Heart right ventricle (tissue), 16 donors: ENCODE data around the gene DCAF15. TPM values are rescaled to one million over a fixed set of nuclear protein-coding genes. Genes with fewer than 3 reads are reported as not detected.

Experiments
- ATAC-seq, 8 donors: fragments of 200-7000 bp; cut with Tn5 transposase; one replicate each; pipeline ENCODE4 v1.9.1; 2020; ENCODE audit warnings: mild to moderate bottlenecking in 8 of 8, moderate library complexity in 8 of 8, moderate number of reproducible peaks in 1 of 8
- DNase-seq, 2 donors: peaks; one replicate each; pipeline ENCODE4 v3.0.0-alpha.2; 2020
- H3K27ac ChIP-seq, 10 donors: fragments of 200-600 bp; sonication (generic) in 2 of 10; one replicate each; pipeline versions ENCODE4 v1.5.0 to v1.8.0; 2020 to 2022; ENCODE audit warnings: mild to moderate bottlenecking in 3 of 10
- H3K27me3 ChIP-seq, 7 donors: fragments of 200-600 bp; one replicate each; pipeline ENCODE4 v1.8.0; 2021 to 2022; ENCODE audit warnings: mild to moderate bottlenecking in 2 of 7
- H3K36me3 ChIP-seq, 9 donors: fragments of 200-600 bp; sonication (generic) in 1 of 9; one replicate each; pipeline versions ENCODE4 v1.5.0 to v1.8.0; 2020 to 2022; ENCODE audit warnings: mild to moderate bottlenecking in 2 of 9
- H3K4me1 ChIP-seq, 9 donors: fragments of 200-600 bp; sonication (generic) in 1 of 9; one replicate each; pipeline versions ENCODE4 v1.5.0 to v1.8.0; 2020 to 2022; ENCODE audit warnings: mild to moderate bottlenecking in 4 of 9
- H3K4me3 ChIP-seq, 10 donors: fragments of 200-600 bp; sonication (generic) in 2 of 10; one replicate each; pipeline versions ENCODE4 v1.5.0 to v1.8.0; 2020 to 2022; ENCODE audit warnings: mild to moderate bottlenecking in 7 of 10, moderate library complexity in 2 of 10
- H3K9me3 ChIP-seq, 11 donors: fragments of 200-600 bp in 10 of 11; sonication (generic) in 2 of 11; one replicate each; pipeline versions ENCODE4 v1.5.0 to v1.8.0; 2013 to 2022; ENCODE audit warnings: mild to moderate bottlenecking in 2 of 11, control low read depth in 1 of 11, moderate library complexity in 1 of 11
- CTCF ChIP-seq, 9 donors: fragments of 200-600 bp; sonication (generic) in 2 of 9; IDR thresholded peaks; one replicate each; pipeline versions ENCODE4 v1.5.0 to v1.8.0; 2021 to 2022; ENCODE audit warnings: antibody characterized with exemption in 9 of 9, mild to moderate bottlenecking in 5 of 9, moderate library complexity in 1 of 9
- WGBS, 2 donors: extraction: QIAGEN DNeasy Blood & Tissue Kit; methylation state at CpG; one replicate each; pipeline ENCODE4 v1.1.7; 2013; ENCODE audit warnings: inconsistent platforms in 1 of 2; 5-methylcytosine and 5-hydroxymethylcytosine counted together
- intact Hi-C, 10 donors: fragments of 100-400 bp; cut with DNase I; formaldehyde crosslinking; loops; one replicate each; pipeline versions ENCODE4 v1.11.1 to v1.14.2; 2022
- polyA plus RNA-seq, 2 donors: library from polyadenylated mRNA; stranded (reverse); fragments of 200-250 nt; gene quantifications; one replicate each; pipeline ENCODE4 v1.2.3, GENCODE V29; 2013
- total RNA-seq, 10 donors: library from RNA; stranded (reverse); fragmentation: NEBNext Ultra II Directional in 3 of 10; extraction: Animal tissue kit (Norgen Biotek cat#: 25700) in 3 of 10; gene quantifications; one replicate each; pipeline versions ENCODE4 v1.2.1 to v1.2.4, GENCODE V29; 2021 to 2023
- donor health status: Arrhythmogenic right ventricular cardiomyopathy.
- donor health status: ischemic (EF 13 %, LVEDD 7.1; RV severe dilation, severe dysfunction).
- donor health status: healthy with polysubstance abuse.
- donor health status: DM: no; HTN: yes; CAD: no.
- donor health status: DM: no; HTN: no; CAD: no.
- donor health status: ischemic (EF 25% LVEDD 6.9; RV normal size, moderate dysfunction).
- donor health status: ischemic (EF 25% LVEDD 5.7; RV mildly dilated, moderate dysfunction).
- donor health status: healthy.
- donor health status: DM: yes; HTN: yes; CAD: no.
- donor health status: Ischemic cardiomyopathy.
- donor health status: ischemic (EF 35%, LVEDD 5.7; RV mildly dilated, moderate dysfunction).
- donor health status: nonischemic (EF 11% LVEDD 7.7; RV severe dilation, severe dysfunction).
- donor health status: DM: yes; HTN: yes; CAD: no.
- donor health status: PGD.
- donor health status: ischemic (EF 29% LVEDD 5.4; RV normal size, mild dysfunction).
- donor health status: nonischemic (EF 23%, LVEDD 6.1; RV moderate dilation, normal function).

Gene DCAF15
- total and polyA plus RNA-seq, 12 donors: 15.5 to 50.0 (median 18.4) TPM

- peaks cover 0 to 18% (median 6%) of the 10 kb centered on the region in 9 donors for H3K4me1 ChIP-seq
- peaks cover 0 to 3% (median 0%) of the 10 kb centered on the region in 11 donors for H3K9me3 ChIP-seq
- 80 to 94% methylated on average over 4 of the region's 4 CpGs for WGBS, 2 donors
- no peaks in the 10 kb centered on the region for H3K27me3 ChIP-seq
- intact Hi-C loops: no loop called here
- H3K4me3 ChIP-seq: no peak overlapping the region
- DNase-seq: no peak
- TF ChIP-seq CTCF (IDR thresholded peaks at IDR 0.05): no peak
- H3K27ac ChIP-seq: peak overlapping the region in 9 of 10 donors; percentile 54 to 89 (median 71)
- no peak for ATAC-seq
- H3K36me3 ChIP-seq: peaks cover 1 to 89% (median 26%) of the 10 kb centered on the region in 9 donors
These were observed 26.3 kb upstream of the DCAF15 start for GRCh38 chr19:13926010-13926409.

GRCh38 chr19:13926715-13927114 lies 25.6 kb upstream of the DCAF15 start:
- Histone ChIP-seq H3K36me3 (peaks cover 0 to 89% (median 19%) of the 10 kb centered on the region in 9 donors), H3K4me3 (peak overlapping the region in 3 of 10 donors; percentile 1 to 28 (median 8)), H3K27ac (peak overlapping the region in 9 of 10 donors; percentile 54 to 89 (median 71)), H3K9me3 (no peaks in the 10 kb centered on the region), H3K4me1 (peaks cover 0 to 18% (median 6%) of the 10 kb centered on the region in 9 donors), H3K27me3 (no peaks in the 10 kb centered on the region)
- intact Hi-C loops: no loop called here
- 75 to 85% methylated on average over 8 of the region's 8 CpGs for WGBS, 2 donors
- no peak for TF ChIP-seq CTCF (IDR thresholded peaks at IDR 0.05)
- ATAC-seq: peak in 6 of 8 donors; percentile 27 to 81 (median 62)
- peak in 1 of 2 donors; percentile 31 for DNase-seq

GRCh38 chr19:13929340-13929739 lies 23.0 kb upstream of the DCAF15 start:
- Histone ChIP-seq H3K4me1 (peaks cover 0 to 18% (median 6%) of the 10 kb centered on the region in 9 donors), H3K9me3 (no peaks in the 10 kb centered on the region), H3K36me3 (peaks cover 0 to 64% (median 13%) of the 10 kb centered on the region in 9 donors), H3K27ac (no peak overlapping the region), H3K27me3 (no peaks in the 10 kb centered on the region), H3K4me3 (no peak overlapping the region)
- no peak for ATAC-seq
- intact Hi-C loops: no loop called here
- DNase-seq: no peak
- 81 to 85% methylated on average over 12 of the region's 12 CpGs for WGBS, 2 donors
- TF ChIP-seq CTCF (IDR thresholded peaks at IDR 0.05): no peak

GRCh38 chr19:13929956-13930355 lies 22.4 kb upstream of the DCAF15 start:
- H3K4me3 ChIP-seq: no peak overlapping the region
- peaks cover 0 to 4% (median 0%) of the 10 kb centered on the region in 7 donors for H3K27me3 ChIP-seq
- no peak for ATAC-seq
- intact Hi-C loops: no loop called here
- 92 to 94% methylated on average over 16 to 17 of the region's 17 CpGs for WGBS, 2 donors
- DNase-seq: no peak
- TF ChIP-seq CTCF (IDR thresholded peaks at IDR 0.05): no peak
- no peaks in the 10 kb centered on the region for H3K9me3 ChIP-seq
- H3K36me3 ChIP-seq: peaks cover 0 to 58% (median 10%) of the 10 kb centered on the region in 9 donors
- H3K27ac ChIP-seq: no peak overlapping the region
- H3K4me1 ChIP-seq: peaks cover 0 to 18% (median 6%) of the 10 kb centered on the region in 9 donors
